NCI-H2081 (cell line): ENCODE results near the gene MREG.

Source experiments
- DNase-seq, 2 experiments: peaks; one replicate each; lab custom pipeline; 2025; lab: John Stamatoyannopoulos, UW

The MREG gene, protein sequence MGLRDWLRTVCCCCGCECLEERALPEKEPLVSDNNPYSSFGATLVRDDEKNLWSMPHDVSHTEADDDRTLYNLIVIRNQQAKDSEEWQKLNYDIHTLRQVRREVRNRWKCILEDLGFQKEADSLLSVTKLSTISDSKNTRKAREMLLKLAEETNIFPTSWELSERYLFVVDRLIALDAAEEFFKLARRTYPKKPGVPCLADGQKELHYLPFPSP

DNA sequence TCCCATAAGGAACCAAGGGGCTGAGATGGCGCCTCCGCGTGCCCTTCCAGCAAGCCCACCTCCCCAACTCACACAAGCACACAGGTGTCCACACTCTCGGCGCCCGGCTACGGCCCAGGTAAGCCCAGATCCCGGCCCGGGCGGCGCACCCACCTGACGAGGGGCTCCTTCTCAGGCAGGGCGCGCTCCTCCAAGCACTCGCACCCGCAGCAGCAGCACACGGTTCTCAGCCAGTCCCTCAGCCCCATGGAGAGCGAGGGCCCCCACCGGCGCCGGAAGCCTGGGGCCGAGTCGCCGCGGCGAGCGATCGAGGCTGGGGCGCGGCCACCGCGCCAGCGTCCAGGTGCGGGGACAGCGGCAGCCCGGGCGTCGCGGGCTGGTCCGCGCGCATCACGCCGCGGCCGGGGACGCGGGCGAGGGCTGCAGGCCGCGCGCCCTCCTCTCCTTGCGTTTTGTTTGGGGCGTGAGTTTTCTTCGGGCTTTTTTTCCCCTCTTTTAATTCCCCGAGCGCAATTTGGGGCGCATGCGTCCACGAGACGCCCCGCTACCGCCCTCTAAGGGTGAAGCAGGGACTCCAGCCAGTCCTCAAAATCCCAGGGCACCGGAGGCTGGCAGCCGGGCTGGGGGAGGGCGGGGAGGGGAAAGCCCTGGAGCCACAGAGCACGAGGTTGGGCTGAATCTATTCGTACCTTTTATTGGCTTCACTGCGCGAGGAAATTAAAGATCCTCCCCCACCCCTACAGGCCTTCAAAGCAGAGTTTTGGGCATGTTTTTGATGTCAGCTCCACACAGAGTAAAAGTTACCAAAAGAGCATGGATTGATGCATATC, at the start of gene MREG:
Gene MREG (minus strand): TSS at position 472 of the 830 bp plus-strand sequence. CDS start 224 bp downstream, at position 248.
- DNase-seq: peak; percentile 86 to 87

DNA sequence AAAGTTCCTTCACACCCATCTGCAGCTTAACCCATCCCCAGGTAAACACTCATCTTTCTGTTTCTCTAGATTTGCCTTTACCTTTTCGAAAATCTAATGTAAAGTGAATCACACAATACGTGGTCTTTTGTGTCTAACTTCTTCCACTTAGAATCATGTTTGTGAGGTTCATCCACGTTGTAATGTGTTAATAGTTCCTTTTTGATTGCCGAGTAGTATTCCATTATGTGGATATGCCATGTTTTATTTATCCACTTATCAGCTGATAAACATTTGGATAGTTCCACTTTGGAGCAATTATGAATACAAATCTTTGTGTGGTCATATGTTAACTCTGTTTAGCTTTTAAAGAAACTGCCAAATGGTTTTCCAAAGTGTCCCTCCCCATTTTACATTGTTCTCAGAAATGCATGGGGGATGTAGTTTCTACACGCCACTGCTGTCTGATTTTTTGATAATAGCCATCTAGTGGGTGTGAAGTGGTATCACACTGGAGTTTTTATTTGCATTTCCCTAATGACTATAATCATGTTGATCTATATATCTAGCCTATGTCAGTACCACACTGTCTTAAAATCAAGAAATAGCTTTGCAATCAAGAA, 46.0 kb upstream of the MREG start:
- DNase-seq: peak in 1 of 2 experiments; percentile 28

DNA sequence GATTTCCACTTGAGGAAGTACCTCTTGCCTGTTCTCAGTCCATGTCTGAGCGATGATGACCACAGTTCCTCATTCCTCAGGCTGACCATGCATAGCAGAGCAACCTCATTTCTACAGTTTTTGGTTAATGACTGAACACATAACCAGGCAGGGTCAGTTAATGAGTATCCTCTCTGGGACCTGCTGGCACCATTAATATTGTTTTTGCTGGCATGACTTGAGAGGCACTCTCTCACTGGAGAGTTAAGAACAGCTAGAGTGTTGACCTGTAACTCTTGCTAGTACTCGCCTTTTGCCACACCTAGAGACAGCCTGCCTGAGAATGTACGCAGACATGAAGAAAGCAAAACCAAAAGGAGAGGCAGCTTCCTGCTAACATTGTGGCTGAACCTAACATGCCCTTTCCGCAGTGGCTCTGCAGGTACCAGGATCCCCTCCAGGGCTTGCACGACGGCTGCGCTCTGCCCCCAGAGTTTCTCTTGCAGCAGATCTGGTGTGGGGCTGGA, 44.4 kb upstream of the MREG start:
- no peak for DNase-seq

DNA sequence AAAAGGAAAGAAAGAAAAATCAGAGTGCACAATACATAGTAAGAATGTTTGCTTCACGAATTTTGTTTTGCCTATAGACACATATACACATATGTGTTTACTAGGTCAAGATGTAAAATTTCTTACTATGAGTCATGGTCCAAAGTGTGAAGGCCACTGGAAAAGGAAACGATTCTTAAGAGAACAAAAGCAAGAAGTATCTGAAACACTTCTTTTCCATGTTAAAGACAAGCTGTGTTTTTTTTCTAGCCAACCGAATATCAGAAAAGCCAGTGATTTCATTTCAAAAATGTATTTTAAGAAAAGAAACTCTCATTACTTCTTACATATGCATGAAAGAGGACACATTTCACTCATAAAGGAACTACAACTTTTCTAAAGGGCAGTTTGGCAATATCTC, 43.4 kb upstream of the MREG start:
- DNase-seq: no peak

DNA sequence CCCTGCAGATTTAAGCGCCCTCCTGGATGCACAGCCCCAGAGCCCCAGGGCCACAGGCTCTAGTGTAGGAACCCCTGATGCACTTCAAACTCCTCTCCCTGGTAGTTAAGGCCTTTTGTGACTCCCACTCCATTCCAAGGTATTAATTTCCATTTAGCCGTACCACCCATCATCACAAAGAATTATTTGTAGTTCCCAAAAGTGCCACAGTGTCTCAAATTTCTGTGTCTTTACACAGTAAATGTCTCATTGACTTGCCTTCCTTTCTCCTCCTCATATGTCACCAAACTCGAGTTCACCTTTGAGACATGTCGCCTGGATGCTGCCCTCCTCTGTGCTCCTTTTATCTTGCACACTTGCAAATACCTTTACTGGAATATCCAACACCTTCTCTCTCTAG, 42.3 kb upstream of the MREG start:
- DNase-seq: no peak

DNA sequence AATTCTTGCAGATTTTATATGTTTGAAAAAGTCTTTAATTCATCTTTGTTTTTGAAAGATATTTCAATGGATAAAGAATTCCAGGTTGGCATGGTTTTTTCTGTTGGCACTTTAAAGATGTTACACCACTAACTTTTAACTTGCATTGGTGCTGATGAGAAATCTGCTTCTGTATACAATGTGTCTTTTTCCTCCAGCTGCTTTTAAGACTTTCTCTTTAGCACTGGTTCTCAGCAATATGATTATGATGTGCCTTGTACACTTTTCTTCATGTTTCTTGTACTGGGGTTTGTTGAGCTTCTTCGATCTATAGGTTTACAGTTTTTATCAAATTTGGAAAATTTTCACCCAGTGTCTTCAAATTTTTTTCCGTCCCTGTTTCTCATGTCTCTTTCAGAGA, 39.1 kb upstream of the MREG start:
- DNase-seq: no peak

DNA sequence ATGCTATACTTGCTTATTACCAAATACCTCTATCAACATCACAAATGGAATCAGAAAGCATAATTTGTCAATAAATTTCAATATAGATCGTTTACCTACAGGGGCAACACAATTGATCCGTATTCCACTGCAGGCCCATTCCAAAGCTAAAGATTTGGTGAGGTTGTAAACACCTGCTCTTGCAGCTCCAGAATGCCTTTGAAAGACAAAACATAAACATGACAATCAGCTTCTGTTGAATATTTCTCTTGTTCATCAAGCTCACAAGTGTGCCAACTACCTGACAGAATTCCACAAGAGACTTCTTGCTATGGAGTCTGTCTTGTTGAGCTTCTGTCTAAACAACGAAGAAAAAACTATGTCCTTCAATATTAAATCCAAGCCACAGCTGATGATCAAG, 38.0 kb upstream of the MREG start:
- DNase-seq: no peak

DNA sequence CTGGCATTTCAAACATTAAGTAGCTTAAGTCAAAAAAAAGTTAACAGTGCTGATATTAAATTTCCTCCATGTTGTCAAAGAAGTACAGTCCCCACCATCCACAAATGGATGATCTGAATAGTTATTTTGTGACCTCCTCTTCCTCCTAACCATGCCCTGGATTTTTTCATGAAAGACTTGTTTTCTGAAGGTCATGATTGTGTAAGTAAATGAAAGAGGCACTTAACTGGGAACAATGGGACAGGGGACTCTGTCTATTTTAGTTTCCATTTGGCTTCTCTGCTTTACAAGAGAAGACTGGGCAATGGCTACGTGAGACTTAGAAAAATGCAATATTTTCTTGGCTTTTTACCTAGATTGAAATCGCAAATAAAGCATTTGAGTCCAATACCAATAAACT, 36.1 kb upstream of the MREG start:
- DNase-seq: no peak

DNA sequence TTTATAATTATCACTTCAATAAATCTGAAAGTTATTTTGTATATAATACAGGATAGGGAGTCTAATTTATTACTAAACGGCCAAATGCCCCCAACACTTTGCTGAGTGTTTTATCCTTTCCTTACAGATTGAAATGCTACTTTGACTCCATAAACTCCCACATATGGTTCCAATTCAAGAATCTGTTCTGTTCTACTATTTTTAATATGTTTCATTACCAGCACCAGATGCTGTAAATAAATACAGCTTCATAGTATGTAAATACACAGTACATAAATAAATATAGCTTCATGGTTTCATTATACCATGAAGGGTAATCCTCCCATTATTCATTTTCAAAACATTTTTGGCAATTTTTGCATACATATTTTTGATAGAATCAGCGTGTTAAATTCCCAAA, 34.0 kb upstream of the MREG start:
- DNase-seq: no peak

DNA sequence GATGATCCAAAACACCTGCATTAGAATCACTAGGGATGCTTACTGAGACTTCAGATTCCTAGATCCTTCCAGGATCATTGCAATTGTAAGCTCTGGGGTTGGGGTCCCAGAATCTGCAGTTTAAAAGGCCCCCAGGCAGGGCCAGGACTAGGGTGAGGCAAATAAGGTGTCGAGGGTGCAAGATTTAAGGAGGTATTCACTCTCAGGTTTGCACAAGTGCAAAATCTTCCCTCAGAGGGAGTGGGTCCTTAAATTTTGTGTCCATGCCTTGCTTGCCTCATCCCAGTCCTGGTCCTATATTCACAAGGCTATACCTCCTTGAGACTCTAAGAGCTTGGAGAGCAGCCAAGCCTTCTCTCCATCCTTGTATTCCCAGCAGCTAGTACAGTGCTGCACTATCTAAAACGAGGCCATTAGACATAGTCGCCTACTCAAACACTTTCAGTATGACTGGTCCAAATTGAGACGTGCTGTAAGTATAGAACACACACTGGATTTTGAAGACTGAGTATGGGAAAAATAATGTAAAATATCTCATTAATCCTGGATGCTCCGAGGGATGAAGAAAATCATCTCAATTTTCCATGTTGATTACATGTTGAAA, 31.6 kb upstream of the MREG start:
- no peak for DNase-seq

DNA sequence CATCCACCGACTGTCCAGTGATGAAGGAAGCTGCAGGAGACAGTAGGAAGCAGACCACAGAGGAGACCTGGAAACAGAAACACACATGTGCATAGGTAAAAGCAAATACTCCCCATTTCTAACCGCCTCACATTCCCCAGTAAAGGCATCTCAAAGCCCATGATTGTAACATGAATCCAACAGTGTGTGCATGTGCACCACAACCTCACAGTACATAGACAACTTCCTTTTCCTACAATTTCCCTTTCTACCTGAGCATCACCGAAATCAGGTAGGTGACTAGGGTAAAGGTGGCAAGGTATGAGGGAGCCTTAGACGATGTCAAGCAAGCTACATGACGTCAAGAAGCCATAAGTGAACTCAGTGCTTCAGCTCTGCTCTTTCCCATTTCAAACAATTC, 30.6 kb upstream of the MREG start:
- no peak for DNase-seq

DNA sequence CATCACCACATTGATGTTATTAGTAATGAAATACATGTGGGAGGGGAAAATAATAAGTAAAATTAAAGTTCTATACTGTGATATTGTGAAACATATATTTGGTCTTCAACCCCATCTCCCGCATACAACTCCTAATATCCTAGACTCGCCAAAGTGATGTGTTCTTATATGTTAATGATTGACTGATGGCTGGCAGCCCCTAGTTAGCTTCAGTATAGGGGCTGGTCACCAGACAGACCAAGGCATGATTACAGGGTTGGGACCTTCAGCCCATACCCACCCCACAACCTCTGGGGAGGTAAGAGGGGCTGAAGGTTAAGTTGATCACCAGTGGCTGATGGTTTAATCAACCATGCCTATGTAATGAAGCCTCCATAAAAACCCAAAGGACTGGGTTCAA, 28.1 kb upstream of the MREG start:
- no peak for DNase-seq

DNA sequence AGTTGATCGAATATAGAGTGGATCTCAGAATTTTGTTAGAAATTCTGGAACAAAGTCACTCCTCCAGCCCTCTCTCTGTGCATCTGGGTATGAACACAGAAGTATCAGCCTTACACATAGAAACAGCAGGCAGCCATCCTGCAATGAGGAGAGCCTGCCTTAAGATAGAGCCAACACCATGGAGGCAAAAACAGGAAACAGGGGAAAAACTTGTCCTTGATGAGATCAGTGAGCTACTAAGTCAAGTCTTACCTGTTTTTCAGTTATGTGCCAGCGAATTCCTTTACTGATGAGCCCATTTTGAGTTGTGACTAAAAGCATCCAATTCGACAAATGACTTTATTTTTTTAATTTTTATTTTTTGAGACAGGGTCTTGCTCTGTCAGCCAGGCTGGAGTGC, 26.6 kb upstream of the MREG start:
- no peak for DNase-seq

DNA sequence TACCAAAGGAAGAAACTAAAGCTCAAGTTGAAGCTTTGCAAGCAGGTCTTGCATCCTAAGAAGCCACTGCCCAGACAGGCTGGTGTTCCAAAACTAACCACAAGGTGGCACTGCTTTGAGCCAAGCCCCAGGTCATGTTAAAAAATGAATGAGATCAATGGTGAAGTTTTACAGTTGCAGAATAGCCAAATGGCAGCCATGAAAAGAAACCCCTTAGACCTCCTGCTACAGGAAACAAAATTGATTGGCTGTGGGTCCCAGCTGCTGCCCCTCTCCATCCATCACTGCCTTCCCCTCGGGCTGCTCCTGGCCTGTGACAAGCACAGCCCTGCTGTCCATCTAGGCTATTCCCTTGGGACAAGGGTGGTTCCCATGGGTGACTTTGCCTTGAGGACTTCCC, 20.7 kb upstream of the MREG start:
- DNase-seq: peak; percentile 4 to 49

DNA sequence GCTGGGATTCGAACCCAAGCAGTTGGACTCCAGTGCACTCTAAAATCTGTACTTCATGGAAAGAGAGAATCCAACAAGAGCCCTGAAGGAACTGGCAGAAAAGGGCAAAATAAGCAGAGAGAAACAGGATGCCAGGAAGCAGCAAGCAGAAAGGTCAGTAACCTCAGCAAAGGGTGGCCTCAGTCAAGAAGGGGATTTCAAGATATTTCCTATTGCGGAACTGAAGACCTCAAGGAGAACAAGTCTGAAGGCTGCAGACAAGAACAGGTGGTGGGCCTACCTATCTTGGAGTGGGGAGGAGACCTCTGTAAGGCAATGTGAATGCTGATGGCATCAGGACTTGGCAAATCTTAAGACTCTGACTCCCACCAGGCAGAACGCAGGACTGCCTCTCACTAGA, 20.1 kb upstream of the MREG start:
- no peak for DNase-seq

DNA sequence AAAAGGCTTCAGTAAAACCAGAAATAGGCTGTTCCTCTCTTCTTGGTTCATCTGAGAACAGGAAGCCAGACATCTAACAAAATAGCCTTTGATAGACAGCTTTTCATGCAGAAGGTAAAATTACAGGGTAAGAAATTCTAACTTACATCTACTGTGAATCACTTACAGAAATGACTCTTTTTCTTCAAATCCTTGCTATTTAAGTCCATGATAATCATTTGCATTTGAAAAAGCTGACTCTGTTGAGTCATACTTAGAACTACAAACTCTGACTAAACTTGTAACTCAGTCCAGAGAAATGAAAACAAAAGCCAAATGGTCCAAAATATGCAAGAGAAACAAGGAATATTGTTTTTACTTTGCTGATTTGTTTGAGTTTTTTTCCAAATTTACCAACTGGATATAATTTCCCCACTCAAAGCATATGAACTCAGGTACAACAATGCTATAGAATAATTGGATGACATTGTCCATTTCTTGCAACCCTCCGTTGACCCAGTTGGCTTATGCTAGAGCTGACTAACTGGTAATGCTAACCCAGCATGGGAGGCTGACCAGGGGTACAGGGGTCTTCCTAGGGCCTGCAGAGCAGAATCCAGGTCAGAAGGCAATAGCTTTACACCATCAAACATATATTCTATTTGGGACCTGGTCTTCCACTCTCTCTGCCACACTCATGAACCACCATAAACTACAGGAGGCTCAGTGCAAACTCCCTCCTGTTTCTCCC, 18.8 kb upstream of the MREG start:
- DNase-seq: no peak

DNA sequence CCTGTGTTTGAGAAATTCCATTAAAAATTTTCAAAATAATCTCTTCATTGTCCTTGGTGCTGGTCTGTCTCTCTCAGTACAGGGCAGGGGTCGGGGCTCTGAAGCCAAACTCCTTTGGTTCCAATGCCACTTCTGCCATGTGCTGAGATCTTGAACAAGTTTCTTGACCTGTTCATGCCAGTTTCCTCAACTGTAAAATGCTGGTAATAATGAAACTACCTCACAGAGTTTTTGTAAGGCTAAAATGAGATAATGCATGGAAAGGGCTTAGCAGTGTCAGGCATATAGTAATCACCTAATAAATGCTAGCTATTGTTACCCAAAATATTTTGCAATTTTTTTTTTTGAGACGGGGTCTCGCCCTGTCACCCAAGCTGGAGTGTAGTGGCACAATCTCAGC, 16.9 kb upstream of the MREG start:
- no peak for DNase-seq

DNA sequence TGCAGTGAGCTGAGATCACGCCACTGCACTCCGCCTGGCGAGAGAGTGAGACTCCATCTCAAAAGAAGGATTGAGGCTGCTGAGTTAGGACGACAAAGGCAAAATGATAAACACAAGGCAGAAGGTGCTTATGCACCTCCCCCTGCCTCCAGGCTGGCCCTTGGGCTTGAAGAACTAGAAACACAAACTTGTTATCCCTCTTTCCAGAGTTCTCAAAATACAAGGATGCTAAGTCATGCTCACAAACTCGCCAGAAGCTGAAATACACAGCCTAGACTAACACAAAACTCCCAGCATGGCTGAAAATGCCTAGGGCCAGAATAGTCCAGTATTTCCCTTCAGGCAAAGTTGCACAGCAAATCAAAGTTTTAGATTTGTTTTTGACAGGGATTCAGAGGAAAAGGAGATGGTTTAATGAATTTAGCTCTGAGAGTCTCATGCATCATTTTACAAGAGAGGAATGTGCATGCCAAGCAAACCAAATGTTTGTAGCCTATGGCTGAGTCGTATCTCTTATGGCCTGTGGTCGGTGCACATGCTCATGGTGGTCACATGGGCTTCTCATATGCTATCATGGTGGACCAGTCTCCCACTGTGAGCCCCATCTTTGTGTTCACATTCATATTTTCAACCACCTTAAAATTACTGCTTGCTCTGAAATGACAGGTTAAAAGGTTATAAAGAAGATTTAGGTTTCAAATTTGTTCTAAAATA, 16.2 kb upstream of the MREG start:
- no peak for DNase-seq

DNA sequence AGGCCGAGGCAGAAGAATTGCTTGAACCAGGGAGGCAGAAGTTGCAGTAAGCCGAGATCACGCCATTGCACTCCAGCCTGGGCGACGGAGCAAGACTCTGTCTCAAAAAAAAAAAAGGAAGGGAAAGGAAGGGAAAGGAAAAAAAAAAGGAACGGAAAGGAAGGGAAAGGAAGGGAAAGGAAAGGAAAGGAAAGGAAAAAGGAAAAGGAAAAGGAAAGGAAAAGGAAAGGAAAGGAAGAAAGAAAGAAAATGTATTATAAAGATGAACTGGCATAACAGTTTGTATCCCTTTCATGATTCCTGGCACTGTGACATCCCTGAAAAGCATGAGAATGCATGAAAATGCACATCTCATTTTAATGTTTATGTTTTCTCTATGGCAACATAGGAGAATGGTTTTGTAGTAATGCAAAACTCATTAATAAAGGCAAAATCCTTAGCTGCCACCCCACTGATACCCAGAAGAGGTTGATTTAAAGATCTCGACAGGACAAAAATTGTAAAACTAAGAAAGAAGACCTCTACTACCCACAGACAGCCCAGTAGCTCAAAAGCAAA, 11.5 kb upstream of the MREG start:
- no peak for DNase-seq

DNA sequence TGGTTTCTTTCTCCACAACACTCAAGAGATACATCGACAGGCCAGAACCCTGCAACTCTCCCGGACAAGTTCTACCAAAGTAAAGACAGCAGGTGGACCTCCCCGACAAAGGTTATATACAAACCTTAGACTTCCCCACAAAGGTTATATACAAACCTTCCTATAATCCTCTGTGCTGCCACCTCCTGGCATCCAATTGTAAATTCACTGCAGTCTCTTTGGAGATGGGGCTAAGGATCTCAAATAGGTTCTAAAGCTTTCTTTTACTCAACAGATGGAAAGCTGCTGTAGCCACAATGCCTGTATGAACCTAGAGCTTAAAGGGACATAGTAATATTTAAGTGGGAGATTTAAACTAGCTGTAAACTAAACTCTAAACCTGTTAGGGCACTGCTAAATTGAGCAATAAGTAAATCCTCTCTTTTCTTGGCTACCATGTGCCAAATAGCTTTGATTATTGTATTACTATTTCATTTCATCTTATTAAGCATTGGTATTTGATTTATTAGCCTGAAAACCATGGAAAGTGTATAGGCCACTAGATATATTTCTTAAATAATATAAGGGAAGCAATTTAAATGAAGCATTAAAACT, 9.8 kb upstream of the MREG start:
- DNase-seq: peak; percentile 28 to 49
